ENCODE results near the gene WTAP. TPM values are rescaled to one million over a fixed set of nuclear protein-coding genes. Genes with fewer than 3 reads are reported as not detected.
A peak's percentile ranks its signal among the peaks of the same experiment; 100 is the strongest.

The WTAP gene
- total and polyA plus RNA-seq, 2 of the 8 experiments (the other 6 are each of a cell fraction or from before 2014, with no cell fraction given) = 32.6 to 120 TPM

- Histone ChIP-seq H2BK20ac (ENCODE audit: low read length) (no peak within 1 kb of the TSS), H2AFZ (ENCODE audit: low read length) (0 out of 2 replicates have a peak within 1 kb of the TSS, but pooled peaks have one; percentile 21), H2AK5ac (ENCODE audit: low read depth, low read length) (no peak within 1 kb of the TSS; the same call in 1 of the 2 replicates), H4K5ac (ENCODE audit: insufficient read length, low read depth, low read length) (peak within 1 kb of the TSS; percentile 87), H2BK12ac (ENCODE audit: low read depth, low read length) (peak within 1 kb of the TSS; percentile 22; the same call in 1 of the 2 replicates), H4K8ac (ENCODE audit: extremely low read depth, insufficient read depth, low read length) (peak within 1 kb of the TSS; percentile 98), H3K27me3 (replicated peaks in 1 of 4; ENCODE audit: control insufficient read depth in 3 of 4, extremely low read depth in 1 of 4, insufficient read depth in 3 of 4, low read length in 3 of 4) (no peaks in the 10 kb centered on the region), H3K14ac (ENCODE audit: insufficient read length) (no peak within 1 kb of the TSS), H4K91ac (replicated peaks; ENCODE audit: insufficient read length, low read length) (peak within 1 kb of the TSS; percentile 95), H3K27ac (ENCODE audit: low read depth, low read length) (peak within 1 kb of the TSS; percentile 91), H3K23me2 (ENCODE audit: low read depth, low read length) (peaks cover 7% of the 10 kb centered on the region), H2BK120ac (replicated peaks; ENCODE audit: low read depth, low read length) (peak within 1 kb of the TSS; percentile 38), H3K79me1 (ENCODE audit: low read depth, low read length) (no peaks in the 10 kb centered on the region; the same call in 1 of the 2 replicates), H3K9ac (replicated peaks in 1 of 4; ENCODE audit: extremely low read depth in 1 of 4, low read depth in 3 of 4, low read length in 3 of 4) (peak within 1 kb of the TSS; percentile 96 to 98 (median 97)), H3K4me2 (ENCODE audit: insufficient read depth in 1 of 2, low read depth in 2 of 2, low read length in 2 of 2) (peak within 1 kb of the TSS; percentile 81 to 99), H2BK5ac (ENCODE audit: low read depth, low read length) (peak within 1 kb of the TSS; percentile 98), H4K20me1 (replicated peaks in 1 of 2; ENCODE audit: control insufficient read depth in 1 of 2, insufficient read depth in 2 of 2, low read length in 2 of 2) (peaks cover 4 to 7% of the 10 kb centered on the region in 2 experiments), H3K4me3 (ENCODE audit: extremely low read depth in 1 of 4, insufficient read depth in 2 of 4, low read depth in 3 of 4, low read length in 4 of 4) (peak within 1 kb of the TSS; percentile 78 to 94 (median 90)), H3K23ac (ENCODE audit: insufficient read length) (no peak within 1 kb of the TSS), H3K9me3 (ENCODE audit: insufficient read depth in 2 of 2, low read depth in 1 of 2, low read length in 1 of 2) (no peaks in the 10 kb centered on the region), H3K18ac (ENCODE audit: extremely low read depth, low read length) (peak within 1 kb of the TSS; percentile 100), H3K4me1 (replicated peaks in 1 of 4; ENCODE audit: control insufficient read depth in 3 of 4, insufficient read depth in 4 of 4, low read length in 3 of 4) (peaks cover 0 to 12% (median 7%) of the 10 kb centered on the region in 4 experiments; a peak in 4 of 7 replicates), H3K56ac (replicated peaks; ENCODE audit: insufficient read length, low read depth, low read length) (peak within 1 kb of the TSS; percentile 98), H2BK15ac (ENCODE audit: low read length) (no peak within 1 kb of the TSS), H3K36me3 (ENCODE audit: control insufficient read depth in 2 of 4, insufficient read depth in 4 of 4, low read length in 3 of 4) (peaks cover 6 to 57% (median 21%) of the 10 kb centered on the region in 4 experiments; a peak in 7 of 8 replicates), H3K79me2 (ENCODE audit: control insufficient read depth in 1 of 2, insufficient read depth in 2 of 2, low read length in 2 of 2) (peaks cover 20 to 77% of the 10 kb centered on the region in 2 experiments), H3K4ac (replicated peaks; ENCODE audit: insufficient read length, low read depth, low read length) (peak within 1 kb of the TSS; percentile 76)
- ChIA-PET CTCF (ENCODE audit: partially characterized antibody) (interaction anchor here (0.6 to 2.3 kb wide), 8 partner anchors 51 to 676 kb away, joined by 3 to 11 read pairs (median 3); no protein-coding TSS in a partner anchor), POLR2A (ENCODE audit: partially characterized antibody) (interaction anchor here (0.6 to 5.3 kb wide), 32 partner anchors 10 to 188 kb away, joined by 3 to 80 read pairs (median 6); partner anchors contain the start of genes ACAT2, IGF2R, PNLDC1 and SOD2)
- WGBS, 2 experiments (ENCODE audit: extremely low coverage in 1 of 2, insufficient coverage in 1 of 2, insufficient read length in 1 of 2, insufficient replicate concordance in 2 of 2, low coverage in 1 of 2, low lambda C conversion rate in 2 of 2, missing lambda C conversion rate in 1 of 2) = 2% methylated on average over 56 of the region's 56 CpGs; no CpG with 5 or more reads in 1 of the 2 experiments
- DNase-seq (ENCODE audit: low read depth in 1 of 2, low spot score in 2 of 2) (peak; percentile 77 to 96), FAIRE-seq (peak; percentile 24)
- TF ChIP-seq SP2 (IDR thresholded peaks at IDR 0.05; ENCODE audit: low read length) (peak; percentile 72), SUZ12 (IDR thresholded peaks at IDR 0.05; ENCODE audit: low read length) (no peak), TBP (IDR thresholded peaks at IDR 0.05; ENCODE audit: low read depth, low read length) (peak; percentile 79; the same call in 1 of the 2 replicates), CHD2 (IDR thresholded peaks at IDR 0.05; ENCODE audit: low read length) (peak; percentile 88), SIX5 (IDR thresholded peaks at IDR 0.05; ENCODE audit: low read depth, low read length) (no peak), EGR1 (IDR thresholded peaks at IDR 0.05; ENCODE audit: borderline replicate concordance, low read depth, low read length) (no peak), EZH2 (IDR thresholded peaks at IDR 0.05; ENCODE audit: low read depth, low read length, severe bottlenecking) (no peak), RNF2 (IDR thresholded peaks at IDR 0.05; ENCODE audit: borderline replicate concordance, low read depth, low read length, missing control alignments, poor library complexity, severe bottlenecking) (no peak), GTF2F1 (IDR thresholded peaks at IDR 0.05; ENCODE audit: borderline replicate concordance, low read depth, low read length) (no peak), CBX8 (IDR thresholded peaks at IDR 0.05; ENCODE audit: borderline replicate concordance, low read depth, low read length) (no peak), SAP30 (IDR thresholded peaks at IDR 0.05; ENCODE audit: insufficient read depth, insufficient replicate concordance, low read length) (peak; percentile 58)
These were observed 63.0 kb downstream of the WTAP start, which contains the start of gene MRPL18 for GRCh38 chr6:159790149-159790955. Gene MRPL18 (plus strand): TSS chr6:159790467. CDS start chr6:159790588, 121 bp downstream.
